MG63 (cell line): ENCODE results near the gene CADM1. TPM values are rescaled to one million over a fixed set of nuclear protein-coding genes. Genes with fewer than 3 reads are reported as not detected.

Experiments used
- DNase-seq: peaks from one replicate; pipeline ENCODE4 v3.0.0-alpha.2; 2020
- H3K27me3 ChIP-seq: fragments of 250-450 bp; sonication (Bioruptor Pico); 2 replicates; pipeline ENCODE4 v1.5.1; 2020; ENCODE audit warnings: mild to moderate bottlenecking, moderate library complexity
- H3K36me3 ChIP-seq: fragments of 250-450 bp; sonication (Bioruptor Pico); 2 replicates; pipeline ENCODE4 v1.5.1; 2020; ENCODE audit warnings: mild to moderate bottlenecking, moderate library complexity
- H3K4me3 ChIP-seq: fragments of 250-450 bp; sonication (Bioruptor Pico); 2 replicates; pipeline ENCODE4 v1.5.1; 2020; ENCODE audit warnings: mild to moderate bottlenecking, moderate library complexity
- H3K9me3 ChIP-seq: fragments of 250-450 bp; sonication (Bioruptor Pico); 2 replicates; pipeline ENCODE4 v1.5.1; 2020; ENCODE audit warnings: mild to moderate bottlenecking, moderate library complexity
- total RNA-seq: library from RNA; depleted of rRNA; stranded (reverse); fragments of >200 nt; shearing (Covaris generic); gene quantifications from 2 replicates; pipeline ENCODE4 v1.2.3, GENCODE V29; 2014; ENCODE audit warnings: low replicate concordance

Gene CADM1
- total RNA-seq, 1 experiment from 2014 or later = 34.4 TPM

GRCh38 chr11:115154355-115154736 lies 349.9 kb downstream of the CADM1 start:
- Histone ChIP-seq H3K4me3 (no peak overlapping the region), H3K27me3 (no peaks in the 10 kb centered on the region), H3K36me3 (no peaks in the 10 kb centered on the region), H3K9me3 (no peaks in the 10 kb centered on the region)
- DNase-seq = no peak

DNA sequence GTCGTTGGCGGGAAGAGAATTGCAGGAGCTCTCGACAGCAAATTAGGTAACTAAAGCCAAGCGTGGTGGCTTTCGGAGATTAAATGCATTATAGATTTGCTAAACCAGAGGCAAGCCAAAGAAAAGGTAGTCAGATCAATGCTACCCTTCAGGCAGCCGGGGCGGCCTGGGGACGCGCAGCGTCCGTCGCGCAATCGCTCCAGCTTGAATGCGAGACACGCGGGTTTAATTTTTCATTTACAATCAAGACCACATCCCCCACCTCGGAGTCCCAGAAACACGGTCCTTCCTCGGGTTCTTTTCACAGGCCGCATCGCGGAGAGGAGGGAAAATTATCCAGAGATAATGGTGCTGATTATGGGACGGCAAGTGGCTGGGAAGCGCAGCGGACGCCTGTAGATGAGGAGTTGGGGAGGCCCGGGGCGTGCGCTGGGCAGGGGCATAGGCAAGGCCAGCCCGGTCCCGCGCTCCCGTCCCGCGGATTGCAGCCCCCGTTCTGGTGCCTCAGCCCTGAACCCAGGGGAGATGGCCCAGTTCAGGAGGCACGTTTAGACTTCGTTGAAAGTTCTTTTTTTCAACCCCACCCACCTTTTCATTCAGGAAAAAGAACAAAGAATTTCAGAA lies 350.4 kb downstream of the CADM1 start:
- Histone ChIP-seq H3K4me3 (no peak overlapping the region), H3K9me3 (no peaks in the 10 kb centered on the region), H3K27me3 (no peaks in the 10 kb centered on the region), H3K36me3 (no peaks in the 10 kb centered on the region)
- no peak for DNase-seq

DNA sequence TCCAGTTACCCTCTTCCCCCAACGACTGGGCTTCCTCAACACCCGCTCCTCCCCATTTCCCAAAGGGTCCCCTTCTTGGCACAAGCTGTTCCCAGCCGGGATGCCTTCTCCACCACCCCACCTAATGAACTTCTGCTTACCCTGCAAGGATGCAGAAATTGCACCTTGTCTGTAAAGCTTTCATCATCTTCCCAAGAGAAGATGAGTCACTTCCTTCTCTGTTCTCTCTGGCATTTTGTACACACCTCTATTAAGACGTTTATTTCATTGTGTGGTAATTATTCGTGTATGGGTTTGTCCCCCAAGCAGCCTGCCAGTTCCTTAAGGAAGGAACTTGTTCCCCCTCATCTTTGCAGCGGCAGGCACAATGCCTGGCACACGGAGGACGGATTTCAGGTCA lies 351.1 kb downstream of the CADM1 start:
- Histone ChIP-seq H3K36me3 (no peaks in the 10 kb centered on the region), H3K4me3 (no peak overlapping the region), H3K27me3 (no peaks in the 10 kb centered on the region), H3K9me3 (no peaks in the 10 kb centered on the region)
- DNase-seq = no peak

- H3K9me3 ChIP-seq = no peaks in the 10 kb centered on the region
- H3K36me3 ChIP-seq = no peaks in the 10 kb centered on the region
- no peaks in the 10 kb centered on the region for H3K27me3 ChIP-seq
- no peak for DNase-seq
- H3K4me3 ChIP-seq = no peak overlapping the region
Measured at GRCh38 chr11:115151010-115151409, 353.2 kb downstream of the CADM1 start.

DNA sequence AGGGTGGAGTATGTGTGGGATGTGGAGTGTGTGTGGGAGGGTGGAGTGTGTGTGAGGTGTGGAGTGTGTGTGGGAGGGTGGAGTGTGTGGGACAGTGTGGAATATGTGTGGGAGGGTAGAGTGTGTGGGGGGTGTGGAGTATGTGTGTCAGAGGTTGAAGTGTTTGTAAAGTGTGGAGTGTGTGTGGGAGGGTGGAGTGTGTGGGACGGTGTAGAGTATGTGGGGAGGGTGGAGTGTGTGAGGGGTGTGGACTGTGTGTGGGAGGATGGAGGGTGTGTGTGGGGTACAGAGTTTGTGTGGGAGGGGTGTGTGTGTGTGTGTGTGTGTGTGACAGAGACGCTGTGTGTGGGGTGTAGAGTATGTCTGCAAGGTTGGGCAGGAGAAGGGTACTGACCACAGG lies 355.5 kb downstream of the CADM1 start:
- no peaks in the 10 kb centered on the region for H3K27me3 ChIP-seq
- H3K9me3 ChIP-seq = no peaks in the 10 kb centered on the region
- no peak for DNase-seq
- H3K36me3 ChIP-seq = no peaks in the 10 kb centered on the region
- no peak overlapping the region for H3K4me3 ChIP-seq

GRCh38 chr11:115148101-115148500 lies 356.1 kb downstream of the CADM1 start:
- no peaks in the 10 kb centered on the region for H3K27me3 ChIP-seq
- no peaks in the 10 kb centered on the region for H3K36me3 ChIP-seq
- H3K9me3 ChIP-seq = no peaks in the 10 kb centered on the region
- no peak overlapping the region for H3K4me3 ChIP-seq
- DNase-seq = no peak

DNA sequence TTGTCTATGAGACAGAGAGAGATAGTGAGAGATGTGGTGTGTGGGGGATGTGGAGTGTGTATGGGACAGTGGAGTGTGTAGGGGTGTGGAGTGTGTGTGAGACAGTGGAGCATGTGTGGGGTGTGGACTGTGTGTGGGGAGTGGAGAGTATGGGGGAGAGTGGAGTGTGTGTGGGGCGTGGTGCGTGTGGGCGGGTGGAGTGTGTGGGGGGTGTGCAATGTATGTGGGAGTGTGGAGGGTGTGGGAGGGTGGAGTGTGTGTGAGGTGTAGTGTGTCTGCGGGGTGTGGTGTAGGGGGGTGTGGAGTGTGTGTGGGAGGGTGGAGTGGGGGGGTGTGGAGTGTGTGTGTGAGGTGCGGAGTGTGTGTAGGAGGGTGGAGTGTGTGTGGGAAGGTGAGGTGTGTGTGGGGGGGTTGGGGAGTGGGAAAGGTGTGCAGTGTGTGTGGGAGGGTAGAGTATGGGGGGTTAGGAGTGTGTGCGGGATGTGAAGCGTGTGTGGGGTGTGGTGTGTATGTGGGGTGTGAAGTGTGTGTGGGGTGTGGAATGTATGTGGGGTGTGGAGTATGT lies 356.9 kb downstream of the CADM1 start:
- no peak for DNase-seq
- H3K27me3 ChIP-seq = no peaks in the 10 kb centered on the region
- no peaks in the 10 kb centered on the region for H3K36me3 ChIP-seq
- H3K4me3 ChIP-seq = no peak overlapping the region
- no peaks in the 10 kb centered on the region for H3K9me3 ChIP-seq

DNA sequence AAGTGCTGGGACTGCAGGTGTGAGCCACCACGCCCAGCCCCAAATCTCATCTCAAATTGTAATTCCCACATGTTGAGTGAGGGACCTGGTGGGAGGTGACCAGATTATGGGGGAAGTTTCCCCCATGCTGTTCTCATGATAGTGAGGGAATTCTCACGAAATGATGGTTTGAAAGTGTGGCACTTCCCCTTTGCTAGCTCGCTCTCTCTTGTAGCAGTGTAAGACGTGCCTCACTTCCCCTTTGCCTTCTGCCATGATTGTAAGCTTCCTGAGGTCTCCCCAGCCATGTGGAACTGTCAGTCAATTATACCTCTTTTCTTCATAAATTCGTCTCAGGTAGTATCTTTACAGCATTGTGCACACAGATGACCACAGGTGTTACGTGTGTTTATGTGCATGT lies 357.8 kb downstream of the CADM1 start:
- no peak for DNase-seq
- H3K4me3 ChIP-seq = no peak overlapping the region
- no peaks in the 10 kb centered on the region for H3K36me3 ChIP-seq
- H3K9me3 ChIP-seq = no peaks in the 10 kb centered on the region
- H3K27me3 ChIP-seq = no peaks in the 10 kb centered on the region

DNA sequence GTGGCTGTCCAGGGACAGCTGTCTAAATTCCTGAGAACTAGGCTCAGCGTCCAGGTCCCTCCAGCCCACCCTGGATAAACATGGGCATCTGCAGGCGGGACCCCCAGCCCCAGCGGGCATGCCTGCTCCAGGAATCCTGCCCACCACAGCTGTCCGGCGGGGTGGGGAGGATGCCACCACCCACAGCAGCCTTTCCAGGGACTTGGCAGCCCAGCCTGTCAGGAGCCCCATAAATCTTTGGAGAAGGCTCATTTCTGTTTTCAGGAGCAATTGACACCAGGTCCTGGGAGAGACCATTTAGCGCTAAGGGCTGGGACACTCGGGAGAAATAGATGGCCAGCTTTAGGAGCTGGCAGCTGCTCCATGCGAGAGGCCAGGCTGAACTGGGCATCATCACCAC lies 358.9 kb downstream of the CADM1 start:
- no peak overlapping the region for H3K4me3 ChIP-seq
- no peaks in the 10 kb centered on the region for H3K27me3 ChIP-seq
- H3K36me3 ChIP-seq = no peaks in the 10 kb centered on the region
- DNase-seq = no peak
- H3K9me3 ChIP-seq = no peaks in the 10 kb centered on the region

GRCh38 chr11:115144914-115145313 lies 359.3 kb downstream of the CADM1 start:
- no peak for DNase-seq
- H3K27me3 ChIP-seq = no peaks in the 10 kb centered on the region
- no peak overlapping the region for H3K4me3 ChIP-seq
- no peaks in the 10 kb centered on the region for H3K9me3 ChIP-seq
- no peaks in the 10 kb centered on the region for H3K36me3 ChIP-seq

- H3K36me3 ChIP-seq = no peaks in the 10 kb centered on the region
- no peak overlapping the region for H3K4me3 ChIP-seq
- no peaks in the 10 kb centered on the region for H3K9me3 ChIP-seq
- H3K27me3 ChIP-seq = no peaks in the 10 kb centered on the region
- no peak for DNase-seq
Measured at GRCh38 chr11:115144014-115144413, 360.2 kb downstream of the CADM1 start.

GRCh38 chr11:115141231-115142114 lies 362.7 kb downstream of the CADM1 start:
- Histone ChIP-seq H3K4me3 (no peak overlapping the region), H3K27me3 (no peaks in the 10 kb centered on the region), H3K9me3 (no peaks in the 10 kb centered on the region), H3K36me3 (no peaks in the 10 kb centered on the region)
- DNase-seq = no peak

DNA sequence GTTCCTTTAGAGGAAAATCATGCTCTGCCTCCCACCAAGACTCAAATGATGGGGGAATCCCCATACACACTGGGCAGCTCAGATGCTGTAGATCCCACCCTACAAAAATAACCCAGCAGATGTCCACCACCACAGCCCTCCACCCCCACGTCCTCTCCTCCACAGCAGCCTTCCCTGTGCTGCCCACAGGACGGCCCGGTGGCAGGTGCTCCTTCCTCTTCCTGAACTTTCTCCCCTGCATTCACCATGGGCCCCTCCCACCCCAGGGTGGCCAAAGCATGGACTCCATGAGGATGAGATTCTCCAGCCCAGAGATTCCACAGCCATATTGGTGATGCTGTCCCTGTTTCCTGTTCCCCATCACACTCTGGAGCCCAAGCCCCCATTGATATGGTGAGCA lies 368.3 kb downstream of the CADM1 start:
- H3K27me3 ChIP-seq = no peaks in the 10 kb centered on the region

DNA sequence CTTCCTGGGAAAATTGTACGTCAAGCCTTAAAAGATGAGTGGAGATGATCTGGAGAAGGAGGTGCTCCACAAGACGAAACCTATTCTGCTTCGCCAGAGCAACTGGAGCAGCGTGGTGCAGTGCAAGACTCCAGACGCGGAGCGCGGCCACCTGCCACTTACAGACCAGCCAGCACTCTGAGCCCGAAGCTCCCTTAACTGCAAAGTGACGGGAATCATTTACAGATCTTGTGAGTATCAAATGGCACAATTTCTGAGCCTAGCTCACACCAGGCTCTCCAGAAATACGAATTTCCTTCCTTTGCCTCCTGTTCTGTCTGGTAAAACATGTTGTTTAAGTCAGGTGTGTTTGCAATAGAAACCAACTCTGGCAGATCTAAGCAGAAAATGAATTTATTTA lies 369.3 kb downstream of the CADM1 start:
- Histone ChIP-seq H3K27me3 (no peaks in the 10 kb centered on the region), H3K36me3 (no peaks in the 10 kb centered on the region), H3K4me3 (no peak overlapping the region), H3K9me3 (no peaks in the 10 kb centered on the region)
- DNase-seq = no peak

More for the DNA sequence above, 368.3 kb downstream of the CADM1 start:
- H3K9me3 ChIP-seq = no peaks in the 10 kb centered on the region
- DNase-seq = no peak
- H3K4me3 ChIP-seq = no peak overlapping the region
- H3K36me3 ChIP-seq = no peaks in the 10 kb centered on the region

- no peaks in the 10 kb centered on the region for H3K9me3 ChIP-seq
- DNase-seq = no peak
- no peak overlapping the region for H3K4me3 ChIP-seq
- H3K27me3 ChIP-seq = no peaks in the 10 kb centered on the region
- no peaks in the 10 kb centered on the region for H3K36me3 ChIP-seq
Measured at GRCh38 chr11:115133475-115134209, 370.6 kb downstream of the CADM1 start.

DNA sequence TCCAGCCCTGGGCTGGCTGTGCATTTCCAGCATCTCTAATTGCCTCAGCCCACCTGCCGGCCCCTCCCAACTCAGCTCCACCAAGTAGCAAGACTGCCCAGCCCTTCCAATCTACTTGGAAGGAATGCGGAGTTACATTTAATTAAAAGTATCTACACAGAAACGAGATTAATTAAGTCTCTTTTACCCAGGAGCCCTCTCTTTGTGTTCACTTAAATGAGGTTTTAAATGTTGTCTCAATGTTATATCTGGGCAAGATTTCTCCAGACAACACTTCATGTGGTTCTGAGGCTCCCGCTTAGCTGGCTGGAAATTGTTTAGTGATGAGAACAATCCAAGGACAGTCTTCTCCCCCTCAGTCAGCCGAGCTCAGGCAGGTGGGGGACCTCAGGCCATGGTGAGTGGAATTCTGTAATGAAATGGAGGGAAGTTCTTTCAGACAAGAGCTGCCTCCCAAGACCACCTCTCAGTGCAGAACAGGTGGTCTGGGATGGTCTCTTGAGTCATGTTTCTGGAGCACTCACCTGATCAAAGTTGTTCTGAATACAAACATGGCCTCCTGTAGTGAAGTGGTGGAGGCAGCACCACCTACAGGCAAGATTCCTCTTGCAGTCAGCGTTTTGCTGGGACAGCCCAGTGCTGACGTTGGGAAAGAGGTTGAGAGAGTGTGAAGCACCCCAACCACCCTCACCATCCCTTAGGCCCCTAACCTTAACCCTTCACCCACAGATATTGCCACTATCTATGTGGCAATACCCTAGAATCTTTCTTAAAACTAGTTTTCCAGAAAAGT lies 371.6 kb downstream of the CADM1 start:
- no peak overlapping the region for H3K4me3 ChIP-seq
- H3K9me3 ChIP-seq = no peaks in the 10 kb centered on the region
- no peaks in the 10 kb centered on the region for H3K36me3 ChIP-seq
- no peak for DNase-seq
- no peaks in the 10 kb centered on the region for H3K27me3 ChIP-seq
